ENCODE measurements around the gene TCERG1L. TPM values are rescaled to one million over a fixed set of nuclear protein-coding genes. Genes with fewer than 3 reads are reported as not detected.

Gene TCERG1L
- total RNA-seq, 1 donor from 2014 or later, result 3.5 TPM

DNA sequence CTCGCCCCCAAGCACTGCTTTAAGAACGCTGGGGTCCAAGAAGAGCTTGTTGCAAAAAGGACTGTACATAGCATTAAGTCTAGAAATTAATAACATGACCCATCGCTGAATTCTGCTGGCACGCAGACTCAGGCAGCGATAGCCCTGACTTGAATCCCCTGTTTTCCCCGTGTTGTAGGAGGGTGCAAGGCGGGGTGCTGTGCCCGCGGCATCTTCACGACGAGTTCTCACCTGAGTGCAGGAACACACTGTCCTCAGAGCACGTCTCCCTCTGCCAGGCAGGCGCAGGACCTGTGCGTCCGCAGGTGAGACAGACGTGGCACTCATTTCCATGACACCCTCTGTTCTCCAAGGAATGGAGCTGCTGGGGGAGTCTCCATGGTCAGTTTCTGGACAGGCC is 243.2 kb downstream of the TCERG1L start:
- peaks cover 19% of the 10 kb centered on the region for H3K9me3 ChIP-seq (ENCODE audit: insufficient read depth, low read depth, low read length)
- H3K27me3 ChIP-seq (ENCODE audit: insufficient read depth, low read length), result no peaks in the 10 kb centered on the region
- H3K27ac ChIP-seq (ENCODE audit: low read depth, low read length), result no peak overlapping the region
- Mint-ChIP-seq H3K36me3 (ENCODE audit: low read depth, unreplicated experiment) (no peaks in the 10 kb centered on the region), H3K27ac (ENCODE audit: unreplicated experiment) (no peak overlapping the region), H3K4me3 (ENCODE audit: unreplicated experiment) (no peak overlapping the region), H3K27me3 (ENCODE audit: low read depth, unreplicated experiment) (peaks cover 5% of the 10 kb centered on the region), H3K4me1 (ENCODE audit: low read depth, unreplicated experiment) (peaks cover 2% of the 10 kb centered on the region), H3K9me3 (ENCODE audit: unreplicated experiment) (peaks cover 2% of the 10 kb centered on the region)
- H3K4me3 ChIP-seq (ENCODE audit: insufficient read depth, low read depth, low read length), result no peak overlapping the region
- FAIRE-seq (no peak), DNase-seq (ENCODE audit: low read depth) (no peak)
- H3K36me3 ChIP-seq (ENCODE audit: insufficient read depth, low read length), result no peaks in the 10 kb centered on the region
- H2AFZ ChIP-seq (ENCODE audit: low read depth, low read length), result no peak overlapping the region
- TF ChIP-seq EZH2 (IDR thresholded peaks at IDR 0.05; ENCODE audit: insufficient read depth, low read length), result no peak
- TF ChIP-seq, protein P1, sequence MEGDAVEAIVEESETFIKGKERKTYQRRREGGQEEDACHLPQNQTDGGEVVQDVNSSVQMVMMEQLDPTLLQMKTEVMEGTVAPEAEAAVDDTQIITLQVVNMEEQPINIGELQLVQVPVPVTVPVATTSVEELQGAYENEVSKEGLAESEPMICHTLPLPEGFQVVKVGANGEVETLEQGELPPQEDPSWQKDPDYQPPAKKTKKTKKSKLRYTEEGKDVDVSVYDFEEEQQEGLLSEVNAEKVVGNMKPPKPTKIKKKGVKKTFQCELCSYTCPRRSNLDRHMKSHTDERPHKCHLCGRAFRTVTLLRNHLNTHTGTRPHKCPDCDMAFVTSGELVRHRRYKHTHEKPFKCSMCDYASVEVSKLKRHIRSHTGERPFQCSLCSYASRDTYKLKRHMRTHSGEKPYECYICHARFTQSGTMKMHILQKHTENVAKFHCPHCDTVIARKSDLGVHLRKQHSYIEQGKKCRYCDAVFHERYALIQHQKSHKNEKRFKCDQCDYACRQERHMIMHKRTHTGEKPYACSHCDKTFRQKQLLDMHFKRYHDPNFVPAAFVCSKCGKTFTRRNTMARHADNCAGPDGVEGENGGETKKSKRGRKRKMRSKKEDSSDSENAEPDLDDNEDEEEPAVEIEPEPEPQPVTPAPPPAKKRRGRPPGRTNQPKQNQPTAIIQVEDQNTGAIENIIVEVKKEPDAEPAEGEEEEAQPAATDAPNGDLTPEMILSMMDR (IDR thresholded peaks at IDR 0.05; ENCODE audit: insufficient read depth, low read depth, low read length), result no peak
- no peaks in the 10 kb centered on the region for H3K79me2 ChIP-seq (ENCODE audit: insufficient read depth, low read length)
- no peaks in the 10 kb centered on the region for H4K20me1 ChIP-seq (ENCODE audit: insufficient read depth, low read length)
- no peak overlapping the region for H3K4me2 ChIP-seq (ENCODE audit: low read length)
- H3K9ac ChIP-seq (ENCODE audit: low read length), result no peak overlapping the region
- no peaks in the 10 kb centered on the region for H3K4me1 ChIP-seq (ENCODE audit: insufficient read depth, low read length)

- Mint-ChIP-seq H3K27ac (ENCODE audit: unreplicated experiment) (no peak overlapping the region), H3K36me3 (ENCODE audit: low read depth, unreplicated experiment) (no peaks in the 10 kb centered on the region), H3K4me3 (ENCODE audit: unreplicated experiment) (no peak overlapping the region), H3K4me1 (ENCODE audit: low read depth, unreplicated experiment) (peaks cover 2% of the 10 kb centered on the region), H3K9me3 (ENCODE audit: unreplicated experiment) (peaks cover 2% of the 10 kb centered on the region), H3K27me3 (ENCODE audit: low read depth, unreplicated experiment) (peaks cover 5% of the 10 kb centered on the region)
- H3K4me3 ChIP-seq (ENCODE audit: insufficient read depth, low read depth, low read length), result no peak overlapping the region
- H3K4me2 ChIP-seq (ENCODE audit: low read length), result no peak overlapping the region
- TF ChIP-seq, protein P1 (IDR thresholded peaks at IDR 0.05; ENCODE audit: insufficient read depth, low read depth, low read length), result no peak
- TF ChIP-seq EZH2 (IDR thresholded peaks at IDR 0.05; ENCODE audit: insufficient read depth, low read length), result no peak
- H3K4me1 ChIP-seq (ENCODE audit: insufficient read depth, low read length), result no peaks in the 10 kb centered on the region
- no peak overlapping the region for H3K27ac ChIP-seq (ENCODE audit: low read depth, low read length)
- H3K79me2 ChIP-seq (ENCODE audit: insufficient read depth, low read length), result no peaks in the 10 kb centered on the region
- no peaks in the 10 kb centered on the region for H4K20me1 ChIP-seq (ENCODE audit: insufficient read depth, low read length)
- H3K9me3 ChIP-seq (ENCODE audit: insufficient read depth, low read depth, low read length), result peaks cover 15% of the 10 kb centered on the region
- no peaks in the 10 kb centered on the region for H3K27me3 ChIP-seq (ENCODE audit: insufficient read depth, low read length)
- DNase-seq (ENCODE audit: low read depth), result no peak
- H3K9ac ChIP-seq (ENCODE audit: low read length), result no peak overlapping the region
- no peaks in the 10 kb centered on the region for H3K36me3 ChIP-seq (ENCODE audit: insufficient read depth, low read length)
- FAIRE-seq, result no peak
- H2AFZ ChIP-seq (ENCODE audit: low read depth, low read length), result no peak overlapping the region
These were observed 243.8 kb downstream of the TCERG1L start for GRCh38 chr10:131067690-131068089.

DNA sequence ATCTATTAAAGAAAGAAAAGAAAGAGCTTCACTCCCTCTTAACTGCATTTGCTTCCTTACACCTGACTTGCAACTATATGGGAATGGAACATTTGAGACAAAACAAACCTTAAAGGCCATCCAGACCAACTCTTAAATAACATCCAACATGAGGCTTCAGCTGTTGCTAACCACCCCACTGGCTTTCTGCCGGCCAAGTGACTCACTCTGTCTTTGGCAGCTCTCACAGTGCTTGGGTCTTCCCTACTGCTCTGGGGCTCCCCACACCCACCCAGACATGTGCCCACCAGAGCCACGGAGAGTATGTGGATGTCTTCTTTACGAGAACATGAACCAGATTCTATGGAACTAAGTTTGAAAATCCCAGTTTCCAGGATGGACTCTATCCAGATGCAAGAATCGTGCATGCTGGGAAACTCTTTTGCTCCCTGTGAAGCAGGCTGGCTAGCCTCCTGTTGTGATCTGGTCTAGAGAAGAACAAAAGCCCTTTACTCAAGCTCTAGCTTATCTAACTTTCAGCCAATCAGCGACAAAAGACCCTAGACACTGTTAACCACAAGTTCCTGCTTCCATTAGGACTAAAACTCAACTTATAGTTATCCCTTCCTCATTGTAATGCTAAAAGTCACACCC is 245.7 kb downstream of the TCERG1L start:
- TF ChIP-seq, protein P1 (IDR thresholded peaks at IDR 0.05; ENCODE audit: insufficient read depth, low read depth, low read length), result no peak
- no peak for TF ChIP-seq EZH2 (IDR thresholded peaks at IDR 0.05; ENCODE audit: insufficient read depth, low read length)
- H3K9ac ChIP-seq (ENCODE audit: low read length), result no peak overlapping the region
- no peaks in the 10 kb centered on the region for H3K36me3 Mint-ChIP-seq (ENCODE audit: low read depth, unreplicated experiment)
- peaks cover 2% of the 10 kb centered on the region for H3K9me3 Mint-ChIP-seq (ENCODE audit: unreplicated experiment)
- H2AFZ ChIP-seq (ENCODE audit: low read depth, low read length), result peak overlapping the region; percentile 18
- H3K27me3 ChIP-seq (ENCODE audit: insufficient read depth, low read length), result no peaks in the 10 kb centered on the region
- H3K4me1 ChIP-seq (ENCODE audit: insufficient read depth, low read length), result no peaks in the 10 kb centered on the region
- no peak overlapping the region for H3K27ac Mint-ChIP-seq (ENCODE audit: unreplicated experiment)
- no peak overlapping the region for H3K4me3 Mint-ChIP-seq (ENCODE audit: unreplicated experiment)
- H3K9me3 ChIP-seq (ENCODE audit: insufficient read depth, low read depth, low read length), result peaks cover 15% of the 10 kb centered on the region
- H4K20me1 ChIP-seq (ENCODE audit: insufficient read depth, low read length), result no peaks in the 10 kb centered on the region
- H3K4me2 ChIP-seq (ENCODE audit: low read length), result no peak overlapping the region
- H3K36me3 ChIP-seq (ENCODE audit: insufficient read depth, low read length), result no peaks in the 10 kb centered on the region
- no peak overlapping the region for H3K4me3 ChIP-seq (ENCODE audit: insufficient read depth, low read depth, low read length)
- no peak for DNase-seq (ENCODE audit: low read depth)
- no peaks in the 10 kb centered on the region for H3K79me2 ChIP-seq (ENCODE audit: insufficient read depth, low read length)
- H3K4me1 Mint-ChIP-seq (ENCODE audit: low read depth, unreplicated experiment), result peaks cover 2% of the 10 kb centered on the region
- H3K27ac ChIP-seq (ENCODE audit: low read depth, low read length), result no peak overlapping the region
- FAIRE-seq, result no peak
- peaks cover 5% of the 10 kb centered on the region for H3K27me3 Mint-ChIP-seq (ENCODE audit: low read depth, unreplicated experiment)
